MM.1S (cell line): Measurements from ENCODE around the gene THAP2.

Experiments used
- CTCF ChIP-seq: fragments of 300-600 bp; sonication (generic); IDR thresholded peaks from 2 replicates; pipeline ENCODE4 v1.5.1; 2016; ENCODE audit warnings: antibody characterized with exemption, low read length, mixed read lengths
- EZH2 ChIP-seq: fragments of 300-600 bp; sonication (generic); optimal IDR thresholded peaks from 2 replicates; pipeline ENCODE3; 2017; ENCODE audit warnings: low read depth, mild to moderate bottlenecking, antibody characterized with exemption, low read length, mixed read lengths
- EZH2phosphoT487 ChIP-seq: fragments of 300-600 bp; sonication (generic); IDR thresholded peaks from 2 replicates; pipeline ENCODE4 v1.6.1; 2018; ENCODE audit warnings: antibody characterized with exemption, low read length

- TF ChIP-seq EZH2 (no peak), CTCF (no peak), EZH2phosphoT487 (no peak)
These were observed 2.0 kb upstream of the THAP2 start for GRCh38 chr12:71661977-71662530.
